SK-N-SH (cell line): ENCODE data around the gene IPPK.

Experiments
- EP300 ChIP-seq, 2 experiments: IDR thresholded peaks; 2 replicates each; pipeline versions ENCODE4 v1.4.0 to v1.6.1; 2012; ENCODE audit warnings: borderline replicate concordance in 1 of 2, low read depth in 1 of 2, low read length in 1 of 2
- JUND ChIP-seq: IDR thresholded peaks from 2 replicates; pipeline ENCODE4 v1.4.0; 2012
- POLR2AphosphoS5 ChIP-seq: IDR thresholded peaks from 2 replicates; pipeline ENCODE4 v1.6.1; 2012; ENCODE audit warnings: low read depth, low read length
- SMC3 ChIP-seq: IDR thresholded peaks from 2 replicates; pipeline ENCODE4 v1.6.1; 2012; ENCODE audit warnings: low read depth, low read length, improper control_type of control experiment
- TF ChIP-seq, protein P1 (sequence below): IDR thresholded peaks from 2 replicates; pipeline ENCODE4 v1.6.1; 2012; ENCODE audit warnings: mild to moderate bottlenecking, low read depth, low read length, moderate library complexity
- TF ChIP-seq, protein P2 (sequence below): fragments of 200-600 bp; sonication (generic); IDR thresholded peaks from 2 replicates; pipeline ENCODE4 v1.6.1; 2017; ENCODE audit warnings: antibody characterized with exemption, mild to moderate bottlenecking, moderate library complexity
- TF ChIP-seq, protein P3 (sequence below): fragments of 150-350 bp; IDR thresholded peaks from 2 replicates; pipeline ENCODE4 v1.6.1; 2016; ENCODE audit warnings: mild to moderate bottlenecking, low read depth, low read length

DNA sequence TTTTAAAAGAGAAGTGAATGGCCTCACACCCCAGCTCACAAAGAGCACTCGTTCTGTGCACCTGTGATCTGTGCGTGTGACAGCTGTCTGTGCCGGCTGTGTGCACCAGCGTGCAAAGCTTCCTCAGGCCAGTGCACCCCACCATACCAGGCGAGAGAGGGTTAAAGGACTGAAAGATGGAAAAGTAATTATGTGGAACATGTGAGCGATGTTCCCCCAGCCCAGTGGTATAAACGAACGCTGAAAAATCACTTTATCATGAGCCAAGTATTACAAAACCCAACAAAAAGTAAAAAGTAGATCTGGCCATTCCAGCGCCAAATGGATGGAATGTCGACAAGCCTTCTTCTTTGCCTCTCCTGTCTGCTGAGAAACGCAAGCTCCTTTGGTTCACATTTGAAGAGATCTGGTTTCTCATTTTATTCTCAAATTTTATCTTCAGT lies 53.7 kb downstream of the IPPK start:
- TF ChIP-seq, protein P1, sequence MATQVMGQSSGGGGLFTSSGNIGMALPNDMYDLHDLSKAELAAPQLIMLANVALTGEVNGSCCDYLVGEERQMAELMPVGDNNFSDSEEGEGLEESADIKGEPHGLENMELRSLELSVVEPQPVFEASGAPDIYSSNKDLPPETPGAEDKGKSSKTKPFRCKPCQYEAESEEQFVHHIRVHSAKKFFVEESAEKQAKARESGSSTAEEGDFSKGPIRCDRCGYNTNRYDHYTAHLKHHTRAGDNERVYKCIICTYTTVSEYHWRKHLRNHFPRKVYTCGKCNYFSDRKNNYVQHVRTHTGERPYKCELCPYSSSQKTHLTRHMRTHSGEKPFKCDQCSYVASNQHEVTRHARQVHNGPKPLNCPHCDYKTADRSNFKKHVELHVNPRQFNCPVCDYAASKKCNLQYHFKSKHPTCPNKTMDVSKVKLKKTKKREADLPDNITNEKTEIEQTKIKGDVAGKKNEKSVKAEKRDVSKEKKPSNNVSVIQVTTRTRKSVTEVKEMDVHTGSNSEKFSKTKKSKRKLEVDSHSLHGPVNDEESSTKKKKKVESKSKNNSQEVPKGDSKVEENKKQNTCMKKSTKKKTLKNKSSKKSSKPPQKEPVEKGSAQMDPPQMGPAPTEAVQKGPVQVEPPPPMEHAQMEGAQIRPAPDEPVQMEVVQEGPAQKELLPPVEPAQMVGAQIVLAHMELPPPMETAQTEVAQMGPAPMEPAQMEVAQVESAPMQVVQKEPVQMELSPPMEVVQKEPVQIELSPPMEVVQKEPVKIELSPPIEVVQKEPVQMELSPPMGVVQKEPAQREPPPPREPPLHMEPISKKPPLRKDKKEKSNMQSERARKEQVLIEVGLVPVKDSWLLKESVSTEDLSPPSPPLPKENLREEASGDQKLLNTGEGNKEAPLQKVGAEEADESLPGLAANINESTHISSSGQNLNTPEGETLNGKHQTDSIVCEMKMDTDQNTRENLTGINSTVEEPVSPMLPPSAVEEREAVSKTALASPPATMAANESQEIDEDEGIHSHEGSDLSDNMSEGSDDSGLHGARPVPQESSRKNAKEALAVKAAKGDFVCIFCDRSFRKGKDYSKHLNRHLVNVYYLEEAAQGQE = no peak
- TF ChIP-seq EP300 (IDR thresholded peaks at IDR 0.05; ENCODE audit: borderline replicate concordance in 1 of 2, low read depth in 1 of 2, low read length in 1 of 2) = no peak
- no peak for TF ChIP-seq POLR2AphosphoS5
- TF ChIP-seq, protein P2, sequence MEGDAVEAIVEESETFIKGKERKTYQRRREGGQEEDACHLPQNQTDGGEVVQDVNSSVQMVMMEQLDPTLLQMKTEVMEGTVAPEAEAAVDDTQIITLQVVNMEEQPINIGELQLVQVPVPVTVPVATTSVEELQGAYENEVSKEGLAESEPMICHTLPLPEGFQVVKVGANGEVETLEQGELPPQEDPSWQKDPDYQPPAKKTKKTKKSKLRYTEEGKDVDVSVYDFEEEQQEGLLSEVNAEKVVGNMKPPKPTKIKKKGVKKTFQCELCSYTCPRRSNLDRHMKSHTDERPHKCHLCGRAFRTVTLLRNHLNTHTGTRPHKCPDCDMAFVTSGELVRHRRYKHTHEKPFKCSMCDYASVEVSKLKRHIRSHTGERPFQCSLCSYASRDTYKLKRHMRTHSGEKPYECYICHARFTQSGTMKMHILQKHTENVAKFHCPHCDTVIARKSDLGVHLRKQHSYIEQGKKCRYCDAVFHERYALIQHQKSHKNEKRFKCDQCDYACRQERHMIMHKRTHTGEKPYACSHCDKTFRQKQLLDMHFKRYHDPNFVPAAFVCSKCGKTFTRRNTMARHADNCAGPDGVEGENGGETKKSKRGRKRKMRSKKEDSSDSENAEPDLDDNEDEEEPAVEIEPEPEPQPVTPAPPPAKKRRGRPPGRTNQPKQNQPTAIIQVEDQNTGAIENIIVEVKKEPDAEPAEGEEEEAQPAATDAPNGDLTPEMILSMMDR = no peak
- TF ChIP-seq JUND = no peak
- no peak for TF ChIP-seq SMC3
- TF ChIP-seq, protein P3, sequence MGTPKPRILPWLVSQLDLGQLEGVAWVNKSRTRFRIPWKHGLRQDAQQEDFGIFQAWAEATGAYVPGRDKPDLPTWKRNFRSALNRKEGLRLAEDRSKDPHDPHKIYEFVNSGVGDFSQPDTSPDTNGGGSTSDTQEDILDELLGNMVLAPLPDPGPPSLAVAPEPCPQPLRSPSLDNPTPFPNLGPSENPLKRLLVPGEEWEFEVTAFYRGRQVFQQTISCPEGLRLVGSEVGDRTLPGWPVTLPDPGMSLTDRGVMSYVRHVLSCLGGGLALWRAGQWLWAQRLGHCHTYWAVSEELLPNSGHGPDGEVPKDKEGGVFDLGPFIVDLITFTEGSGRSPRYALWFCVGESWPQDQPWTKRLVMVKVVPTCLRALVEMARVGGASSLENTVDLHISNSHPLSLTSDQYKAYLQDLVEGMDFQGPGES = no peak
